Hepatocyte (in vitro differentiated cells): Measurements from ENCODE around the gene PCGF5.

Experiments used
- EZH2 ChIP-seq: fragments of 200-600 bp; sonication (generic); IDR thresholded peaks from 2 replicates; pipeline ENCODE4 v1.6.1; 2016; ENCODE audit warnings: antibody characterized with exemption, mild to moderate bottlenecking, borderline replicate concordance
- EZH2phosphoT487 ChIP-seq: fragments of 200-600 bp; sonication (generic); IDR thresholded peaks from one replicate; pipeline ENCODE4 v1.6.1; 2018; ENCODE audit warnings: antibody characterized with exemption, mild to moderate bottlenecking, low read depth, moderate library complexity; ENCODE audit not compliant: unreplicated experiment, severe bottlenecking
- TF ChIP-seq, protein P1 (sequence below): fragments of 200-600 bp; sonication (generic); IDR thresholded peaks from 2 replicates; pipeline ENCODE4 v1.5.1; 2016; ENCODE audit warnings: antibody characterized with exemption, mild to moderate bottlenecking; ENCODE audit not compliant: poor library complexity

DNA sequence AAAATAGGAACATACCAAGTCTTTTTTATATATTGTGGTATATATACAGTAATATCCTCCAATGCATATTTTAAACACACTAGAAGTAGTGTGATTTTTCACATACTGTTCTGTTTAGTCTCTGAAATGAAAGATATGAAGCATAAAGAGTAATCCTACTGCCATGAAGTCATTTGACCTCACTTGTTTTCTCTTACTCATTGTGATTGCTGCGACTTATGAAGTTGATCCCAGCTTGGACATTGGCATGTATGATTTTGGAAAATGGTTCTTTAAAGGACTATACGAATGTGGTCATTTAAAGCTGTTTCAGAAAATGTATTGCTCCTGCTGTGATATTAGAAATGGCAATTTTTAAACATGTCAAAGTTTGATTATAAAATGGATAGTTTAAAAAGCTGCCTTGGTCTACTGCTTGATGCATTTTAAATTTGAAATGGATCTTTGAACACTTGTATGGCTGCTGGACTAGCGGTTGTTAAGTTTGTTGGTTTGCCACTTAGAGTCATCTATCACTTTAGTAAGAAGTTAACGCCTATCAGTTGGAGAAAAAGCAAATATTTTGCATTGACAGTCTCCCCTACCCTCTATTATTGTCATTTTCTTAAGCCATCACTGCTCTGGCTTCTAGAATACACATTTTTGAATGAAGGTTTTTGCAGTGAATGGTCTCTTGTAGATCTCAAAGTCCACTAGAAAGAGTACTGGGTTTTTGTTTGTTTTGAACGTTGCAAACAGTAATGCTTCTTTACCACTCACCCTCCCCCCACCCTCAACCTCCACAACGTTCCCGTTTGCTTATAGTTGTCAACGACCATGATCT, 881 bp upstream of the PCGF5 start:
- TF ChIP-seq, protein P1, sequence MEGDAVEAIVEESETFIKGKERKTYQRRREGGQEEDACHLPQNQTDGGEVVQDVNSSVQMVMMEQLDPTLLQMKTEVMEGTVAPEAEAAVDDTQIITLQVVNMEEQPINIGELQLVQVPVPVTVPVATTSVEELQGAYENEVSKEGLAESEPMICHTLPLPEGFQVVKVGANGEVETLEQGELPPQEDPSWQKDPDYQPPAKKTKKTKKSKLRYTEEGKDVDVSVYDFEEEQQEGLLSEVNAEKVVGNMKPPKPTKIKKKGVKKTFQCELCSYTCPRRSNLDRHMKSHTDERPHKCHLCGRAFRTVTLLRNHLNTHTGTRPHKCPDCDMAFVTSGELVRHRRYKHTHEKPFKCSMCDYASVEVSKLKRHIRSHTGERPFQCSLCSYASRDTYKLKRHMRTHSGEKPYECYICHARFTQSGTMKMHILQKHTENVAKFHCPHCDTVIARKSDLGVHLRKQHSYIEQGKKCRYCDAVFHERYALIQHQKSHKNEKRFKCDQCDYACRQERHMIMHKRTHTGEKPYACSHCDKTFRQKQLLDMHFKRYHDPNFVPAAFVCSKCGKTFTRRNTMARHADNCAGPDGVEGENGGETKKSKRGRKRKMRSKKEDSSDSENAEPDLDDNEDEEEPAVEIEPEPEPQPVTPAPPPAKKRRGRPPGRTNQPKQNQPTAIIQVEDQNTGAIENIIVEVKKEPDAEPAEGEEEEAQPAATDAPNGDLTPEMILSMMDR = no peak
- TF ChIP-seq EZH2 = no peak
- TF ChIP-seq EZH2phosphoT487 = no peak
